ENCODE measurements around the gene SLC2A9. TPM values are rescaled to one million over a fixed set of nuclear protein-coding genes. Genes with fewer than 3 reads are reported as not detected.

Gene SLC2A9
- total and polyA plus RNA-seq, 2 of the 13 experiments (the other 11 are each of a cell fraction or from before 2014, with no cell fraction given): 36.2 to 42.3 TPM

GRCh38 chr4:10006231-10006600 lies 15.1 kb downstream of the SLC2A9 start (continued):
- TF ChIP-seq, protein P1, sequence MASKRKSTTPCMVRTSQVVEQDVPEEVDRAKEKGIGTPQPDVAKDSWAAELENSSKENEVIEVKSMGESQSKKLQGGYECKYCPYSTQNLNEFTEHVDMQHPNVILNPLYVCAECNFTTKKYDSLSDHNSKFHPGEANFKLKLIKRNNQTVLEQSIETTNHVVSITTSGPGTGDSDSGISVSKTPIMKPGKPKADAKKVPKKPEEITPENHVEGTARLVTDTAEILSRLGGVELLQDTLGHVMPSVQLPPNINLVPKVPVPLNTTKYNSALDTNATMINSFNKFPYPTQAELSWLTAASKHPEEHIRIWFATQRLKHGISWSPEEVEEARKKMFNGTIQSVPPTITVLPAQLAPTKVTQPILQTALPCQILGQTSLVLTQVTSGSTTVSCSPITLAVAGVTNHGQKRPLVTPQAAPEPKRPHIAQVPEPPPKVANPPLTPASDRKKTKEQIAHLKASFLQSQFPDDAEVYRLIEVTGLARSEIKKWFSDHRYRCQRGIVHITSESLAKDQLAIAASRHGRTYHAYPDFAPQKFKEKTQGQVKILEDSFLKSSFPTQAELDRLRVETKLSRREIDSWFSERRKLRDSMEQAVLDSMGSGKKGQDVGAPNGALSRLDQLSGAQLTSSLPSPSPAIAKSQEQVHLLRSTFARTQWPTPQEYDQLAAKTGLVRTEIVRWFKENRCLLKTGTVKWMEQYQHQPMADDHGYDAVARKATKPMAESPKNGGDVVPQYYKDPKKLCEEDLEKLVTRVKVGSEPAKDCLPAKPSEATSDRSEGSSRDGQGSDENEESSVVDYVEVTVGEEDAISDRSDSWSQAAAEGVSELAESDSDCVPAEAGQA (IDR thresholded peaks at IDR 0.05; ENCODE audit: low read depth): 0 out of 2 replicates have a peak, but pooled peaks have one; percentile 24
- TF ChIP-seq, protein P1 (CRISPR knock-in tag; IDR thresholded peaks at IDR 0.05; ENCODE audit: borderline replicate concordance): no peak
- TF ChIP-seq ISX (CRISPR knock-in tag; conservative IDR thresholded peaks at IDR 0.05): no peak
- TF ChIP-seq ZNF776 (CRISPR knock-in tag; IDR thresholded peaks at IDR 0.05): no peak
- peak; percentile 86 for TF ChIP-seq SOX13 (IDR thresholded peaks at IDR 0.05)
- peak in 1 of 2 experiments; percentile 89; a peak in 2 of 4 replicates for TF ChIP-seq SOX13 (CRISPR knock-in tag; conservative IDR thresholded peaks at IDR 0.05 in 1 of 2, IDR thresholded peaks at IDR 0.05 in 1 of 2)
- no peak for TF ChIP-seq AHR (CRISPR knock-in tag; IDR thresholded peaks at IDR 0.05)
- TF ChIP-seq, protein P2, sequence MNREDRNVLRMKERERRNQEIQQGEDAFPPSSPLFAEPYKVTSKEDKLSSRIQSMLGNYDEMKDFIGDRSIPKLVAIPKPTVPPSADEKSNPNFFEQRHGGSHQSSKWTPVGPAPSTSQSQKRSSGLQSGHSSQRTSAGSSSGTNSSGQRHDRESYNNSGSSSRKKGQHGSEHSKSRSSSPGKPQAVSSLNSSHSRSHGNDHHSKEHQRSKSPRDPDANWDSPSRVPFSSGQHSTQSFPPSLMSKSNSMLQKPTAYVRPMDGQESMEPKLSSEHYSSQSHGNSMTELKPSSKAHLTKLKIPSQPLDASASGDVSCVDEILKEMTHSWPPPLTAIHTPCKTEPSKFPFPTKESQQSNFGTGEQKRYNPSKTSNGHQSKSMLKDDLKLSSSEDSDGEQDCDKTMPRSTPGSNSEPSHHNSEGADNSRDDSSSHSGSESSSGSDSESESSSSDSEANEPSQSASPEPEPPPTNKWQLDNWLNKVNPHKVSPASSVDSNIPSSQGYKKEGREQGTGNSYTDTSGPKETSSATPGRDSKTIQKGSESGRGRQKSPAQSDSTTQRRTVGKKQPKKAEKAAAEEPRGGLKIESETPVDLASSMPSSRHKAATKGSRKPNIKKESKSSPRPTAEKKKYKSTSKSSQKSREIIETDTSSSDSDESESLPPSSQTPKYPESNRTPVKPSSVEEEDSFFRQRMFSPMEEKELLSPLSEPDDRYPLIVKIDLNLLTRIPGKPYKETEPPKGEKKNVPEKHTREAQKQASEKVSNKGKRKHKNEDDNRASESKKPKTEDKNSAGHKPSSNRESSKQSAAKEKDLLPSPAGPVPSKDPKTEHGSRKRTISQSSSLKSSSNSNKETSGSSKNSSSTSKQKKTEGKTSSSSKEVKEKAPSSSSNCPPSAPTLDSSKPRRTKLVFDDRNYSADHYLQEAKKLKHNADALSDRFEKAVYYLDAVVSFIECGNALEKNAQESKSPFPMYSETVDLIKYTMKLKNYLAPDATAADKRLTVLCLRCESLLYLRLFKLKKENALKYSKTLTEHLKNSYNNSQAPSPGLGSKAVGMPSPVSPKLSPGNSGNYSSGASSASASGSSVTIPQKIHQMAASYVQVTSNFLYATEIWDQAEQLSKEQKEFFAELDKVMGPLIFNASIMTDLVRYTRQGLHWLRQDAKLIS (CRISPR knock-in tag; IDR thresholded peaks at IDR 0.05): no peak
- no peak for TF ChIP-seq CENPX (CRISPR knock-in tag; IDR thresholded peaks at IDR 0.05)
- TF ChIP-seq ZNF343 (CRISPR knock-in tag; IDR thresholded peaks at IDR 0.05): no peak
- TF ChIP-seq, protein P3, sequence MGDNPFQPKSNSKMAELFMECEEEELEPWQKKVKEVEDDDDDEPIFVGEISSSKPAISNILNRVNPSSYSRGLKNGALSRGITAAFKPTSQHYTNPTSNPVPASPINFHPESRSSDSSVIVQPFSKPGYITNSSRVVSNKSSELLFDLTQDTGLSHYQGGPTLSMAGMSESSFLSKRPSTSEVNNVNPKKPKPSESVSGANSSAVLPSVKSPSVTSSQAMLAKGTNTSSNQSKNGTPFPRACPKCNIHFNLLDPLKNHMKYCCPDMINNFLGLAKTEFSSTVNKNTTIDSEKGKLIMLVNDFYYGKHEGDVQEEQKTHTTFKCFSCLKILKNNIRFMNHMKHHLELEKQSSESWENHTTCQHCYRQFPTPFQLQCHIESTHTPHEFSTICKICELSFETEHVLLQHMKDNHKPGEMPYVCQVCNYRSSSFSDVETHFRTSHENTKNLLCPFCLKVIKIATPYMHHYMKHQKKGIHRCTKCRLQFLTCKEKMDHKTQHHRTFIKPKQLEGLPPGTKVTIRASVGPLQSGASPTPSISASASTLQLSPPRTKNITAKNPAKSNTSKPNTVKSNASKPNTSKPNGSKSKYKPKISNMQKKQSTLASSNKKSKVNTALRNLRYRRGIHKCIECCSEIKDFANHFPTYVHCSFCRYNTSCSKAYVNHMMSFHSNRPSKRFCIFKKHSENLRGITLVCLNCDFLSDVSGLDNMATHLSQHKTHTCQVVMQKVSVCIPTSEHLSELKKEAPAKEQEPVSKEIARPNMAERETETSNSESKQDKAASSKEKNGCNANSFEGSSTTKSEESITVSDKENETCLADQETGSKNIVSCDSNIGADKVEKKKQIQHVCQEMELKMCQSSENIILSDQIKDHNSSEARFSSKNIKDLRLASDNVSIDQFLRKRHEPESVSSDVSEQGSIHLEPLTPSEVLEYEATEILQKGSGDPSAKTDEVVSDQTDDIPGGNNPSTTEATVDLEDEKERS (CRISPR knock-in tag; IDR thresholded peaks at IDR 0.05): 0 out of 2 replicates have a peak, but pooled peaks have one; percentile 31
- no peak for TF ChIP-seq ZNF558 (CRISPR knock-in tag; IDR thresholded peaks at IDR 0.05; ENCODE audit: borderline replicate concordance)
- TF ChIP-seq XBP1 (CRISPR knock-in tag; IDR thresholded peaks at IDR 0.05): no peak
- no peak for TF ChIP-seq EED (CRISPR knock-in tag; IDR thresholded peaks at IDR 0.05)
- no peak for TF ChIP-seq ZSCAN12 (CRISPR knock-in tag; IDR thresholded peaks at IDR 0.05)
- TF ChIP-seq CTCF (CRISPR knock-in tag; IDR thresholded peaks at IDR 0.05): no peak

All from HepG2 (cell line).